PC-3 (cell line): ENCODE data around the gene HDHD3. TPM values are rescaled to one million over a fixed set of nuclear protein-coding genes. Genes with fewer than 3 reads are reported as not detected.

Experiments used
- ATAC-seq: fragments of 200-7000 bp; cut with Tn5 transposase; 2 replicates; pipeline ENCODE4 v1.9.1; 2020; ENCODE audit warnings: mild to moderate bottlenecking, moderate library complexity
- BruUV-seq: library from RNA; stranded (reverse); fragments of 400-500 nt; replicated peaks from 2 replicates; lab custom pipeline; 2021; lab: Mats Ljungman, UMichigan
- CTCF ChIA-PET: fragments of 300-600 bp; sonication (Branson Sonifier 250); formaldehyde crosslinking; loops from one replicate; lab custom pipeline; 2022; ENCODE audit warnings: antibody characterized with exemption; lab: Charles Lee
- POLR2A ChIA-PET: fragments of 300-600 bp; sonication (Branson Sonifier 250); formaldehyde crosslinking; loops from one replicate; lab custom pipeline; 2022; ENCODE audit warnings: antibody characterized with exemption; ENCODE audit not compliant: unreplicated experiment; lab: Charles Lee
- DNase-seq: peaks from one replicate; pipeline ENCODE4 v3.0.0-alpha.2; 2015
- H2AFZ ChIP-seq: fragments of 300-600 bp; sonication (generic); 2 replicates; pipeline ENCODE4 v1.6.0; 2016; ENCODE audit warnings: antibody characterized with exemption, low read length
- H3F3A ChIP-seq: fragments of 300-600 bp; sonication (generic); one replicate; pipeline ENCODE4 v1.6.0; 2017; ENCODE audit warnings: antibody characterized with exemption, low read length, control low read depth, mild to moderate bottlenecking; ENCODE audit not compliant: unreplicated experiment
- H3K27ac ChIP-seq: fragments of 300-600 bp; sonication (generic); 2 replicates; pipeline ENCODE4 v1.5.1; 2016; ENCODE audit warnings: mild to moderate bottlenecking, low read length
- H3K27me3 ChIP-seq: fragments of 300-600 bp; sonication (generic); 2 replicates; pipeline ENCODE4 v1.6.1; 2016; ENCODE audit warnings: low read length, mixed read lengths
- H3K36me3 ChIP-seq: fragments of 300-600 bp; sonication (generic); 2 replicates; pipeline ENCODE4 v1.6.1; 2016; ENCODE audit warnings: low read depth, mixed run types, low read length, mixed read lengths
- H3K4me1 ChIP-seq: fragments of 300-600 bp; sonication (generic); 2 replicates; pipeline ENCODE4 v1.5.1; 2016; ENCODE audit warnings: low read length; ENCODE audit not compliant: insufficient read depth
- H3K4me2 ChIP-seq: fragments of 300-600 bp; sonication (generic); 2 replicates; pipeline ENCODE4 v1.6.0; 2016; ENCODE audit warnings: low read length
- H3K4me3 ChIP-seq: fragments of 300-600 bp; sonication (generic); 2 replicates; pipeline ENCODE4 v1.5.1; 2016; ENCODE audit warnings: mild to moderate bottlenecking, low read length, mixed read lengths
- H3K79me2 ChIP-seq: fragments of 300-600 bp; sonication (generic); 2 replicates; pipeline ENCODE4 v1.6.1; 2017; ENCODE audit warnings: low read length, mixed read lengths
- H3K9ac ChIP-seq: fragments of 300-600 bp; sonication (generic); 2 replicates; pipeline ENCODE4 v1.6.0; 2016; ENCODE audit warnings: mild to moderate bottlenecking, low read length
- H3K9me2 ChIP-seq: fragments of 300-600 bp; sonication (generic); replicated peaks from 2 replicates; pipeline ENCODE4 v1.6.1; 2016; ENCODE audit warnings: mixed run types, low read length, mixed read lengths
- H3K9me3 ChIP-seq: fragments of 300-600 bp; sonication (generic); 2 replicates; pipeline ENCODE4 v1.6.1; 2016; ENCODE audit warnings: low read length, mixed read lengths
- H4K20me1 ChIP-seq: fragments of 300-600 bp; sonication (generic); 2 replicates; pipeline ENCODE4 v1.6.1; 2016; ENCODE audit warnings: low read length, mixed read lengths
- CTCF ChIP-seq: fragments of 300-600 bp; sonication (generic); conservative IDR thresholded peaks from 2 replicates; pipeline ENCODE4 v1.5.1; 2017; ENCODE audit warnings: antibody characterized with exemption, low read depth, mild to moderate bottlenecking, low read length
- EZH2 ChIP-seq: fragments of 300-600 bp; sonication (generic); IDR thresholded peaks from one replicate; pipeline ENCODE4 v1.6.1; 2017; ENCODE audit warnings: antibody characterized with exemption, mild to moderate bottlenecking, low read length; ENCODE audit not compliant: unreplicated experiment
- EZH2phosphoT487 ChIP-seq: fragments of 300-600 bp; sonication (generic); IDR thresholded peaks from 2 replicates; pipeline ENCODE4 v1.6.1; 2018; ENCODE audit warnings: mild to moderate bottlenecking, antibody characterized with exemption, low read length, borderline replicate concordance
- intact Hi-C: fragments of 100-400 bp; cut with micrococcal nuclease; formaldehyde crosslinking; loops from 2 replicates; pipeline ENCODE4 v1.9.0; 2023
- total RNA-seq: library from RNA; depleted of rRNA; stranded (reverse); fragments of >200 nt; gene quantifications from 2 replicates; pipeline ENCODE4 v1.2.3, GENCODE V29; 2014

The HDHD3 gene
- total RNA-seq, 1 experiment from 2014 or later, result 17.8 TPM

DNA sequence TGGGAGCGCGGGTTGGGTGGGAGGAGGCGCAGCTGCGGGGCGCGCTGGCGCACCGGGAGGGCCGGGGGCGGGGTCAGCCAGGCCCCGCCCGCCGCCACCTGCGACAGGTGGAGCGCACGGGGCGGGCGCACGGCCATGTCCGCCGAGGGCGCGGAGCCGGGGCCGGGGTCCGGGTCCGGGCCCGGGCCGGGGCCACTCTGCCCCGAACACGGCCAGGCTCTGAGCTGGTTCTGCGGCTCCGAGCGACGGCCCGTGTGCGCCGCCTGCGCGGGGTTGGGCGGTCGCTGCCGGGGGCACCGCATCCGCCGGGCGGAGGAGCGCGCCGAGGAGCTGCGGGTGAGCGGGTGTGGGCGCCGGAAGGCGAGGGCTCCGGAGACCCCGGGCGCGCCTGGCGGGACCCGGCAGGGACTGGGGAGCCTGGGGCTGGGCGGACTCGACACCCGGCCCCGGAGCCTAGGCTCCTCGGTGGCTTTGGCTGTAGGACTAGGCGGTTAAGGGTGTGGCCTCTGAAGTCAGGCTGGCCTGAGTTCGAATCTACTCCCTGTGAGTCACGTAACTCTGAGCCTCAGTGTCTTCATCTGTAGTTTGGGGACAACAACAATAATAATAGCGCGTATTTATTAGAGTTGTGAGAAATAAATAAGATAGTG is 27.2 kb downstream of the HDHD3 start, which contains the start of gene BSPRY:
Gene BSPRY, plus strand, starts transcription at position 97 of the 650 bp plus-strand sequence. Its CDS starts 39 bp downstream, at position 136.
- no peaks in the 10 kb centered on the region for H3K9me3 ChIP-seq
- peak within 1 kb of the TSS; percentile 88 for H3K4me2 ChIP-seq
- peak within 1 kb of the TSS; percentile 80 for H2AFZ ChIP-seq
- peaks cover 31% of the 10 kb centered on the region for H3K4me1 ChIP-seq
- H3K9ac ChIP-seq, result peak within 1 kb of the TSS; percentile 37; the same call in 1 of the 2 replicates
- H4K20me1 ChIP-seq, result no peaks in the 10 kb centered on the region
- intact Hi-C loops, result no loop called here
- H3K79me2 ChIP-seq, result peaks cover 17% of the 10 kb centered on the region
- H3F3A ChIP-seq, result no peaks in the 10 kb centered on the region
- ATAC-seq (peak; percentile 71), DNase-seq (peak; percentile 60)
- TF ChIP-seq EZH2phosphoT487 (no peak), CTCF (no peak), EZH2 (no peak)
- BruUV-seq, result no TSS peak
- ChIA-PET POLR2A (interaction anchor here (0.6 kb wide), 1 partner anchor 26 kb away, joined by 14 read pairs; no protein-coding TSS in a partner anchor), CTCF (interaction anchor here (0.6 kb wide), 1 partner anchor 10 kb away, joined by 4 read pairs; no protein-coding TSS in a partner anchor)
- H3K4me3 ChIP-seq, result peak within 1 kb of the TSS; percentile 77
- no peaks in the 10 kb centered on the region for H3K9me2 ChIP-seq
- H3K27me3 ChIP-seq, result no peaks in the 10 kb centered on the region
- no peak within 1 kb of the TSS for H3K27ac ChIP-seq
- no peaks in the 10 kb centered on the region for H3K36me3 ChIP-seq

GRCh38 chr9:113349066-113349444 is 27.7 kb downstream of the HDHD3 start:
- H3K27me3 ChIP-seq, result no peaks in the 10 kb centered on the region
- no peak overlapping the region for H3K27ac ChIP-seq
- H3K9me3 ChIP-seq, result no peaks in the 10 kb centered on the region
- H3K36me3 ChIP-seq, result no peaks in the 10 kb centered on the region
- H3F3A ChIP-seq, result no peaks in the 10 kb centered on the region
- no peak overlapping the region for H3K9ac ChIP-seq
- CTCF ChIA-PET, result no interaction called here
- DNase-seq, result no peak
- H3K4me2 ChIP-seq, result peak overlapping the region; percentile 88
- no peaks in the 10 kb centered on the region for H4K20me1 ChIP-seq
- no TSS peak for BruUV-seq
- intact Hi-C loops, result no loop called here
- H3K4me1 ChIP-seq, result peaks cover 31% of the 10 kb centered on the region
- ATAC-seq, result no peak
- TF ChIP-seq EZH2 (no peak), CTCF (no peak), EZH2phosphoT487 (no peak)
- peak overlapping the region; percentile 77 for H3K4me3 ChIP-seq
- peaks cover 17% of the 10 kb centered on the region for H3K79me2 ChIP-seq
- H2AFZ ChIP-seq, result peak overlapping the region; percentile 80
- POLR2A ChIA-PET, result interaction anchor here (0.6 kb wide), 1 partner anchor 27 kb away, joined by 14 read pairs; no protein-coding TSS in a partner anchor
- H3K9me2 ChIP-seq, result no peaks in the 10 kb centered on the region

- Histone ChIP-seq H3K4me2 (no peak overlapping the region), H3K36me3 (no peaks in the 10 kb centered on the region), H3K4me1 (peaks cover 31% of the 10 kb centered on the region), H2AFZ (no peak overlapping the region), H3K9me3 (no peaks in the 10 kb centered on the region), H3K9ac (no peak overlapping the region), H3K27ac (no peak overlapping the region), H3K4me3 (no peak overlapping the region), H3K79me2 (peaks cover 17% of the 10 kb centered on the region), H3K9me2 (no peaks in the 10 kb centered on the region), H3K27me3 (no peaks in the 10 kb centered on the region), H4K20me1 (no peaks in the 10 kb centered on the region), H3F3A (no peaks in the 10 kb centered on the region)
- ATAC-seq (no peak), DNase-seq (no peak)
- POLR2A ChIA-PET, result no interaction called here
- TF ChIP-seq EZH2, result no peak
- TF ChIP-seq CTCF, result no peak
- TF ChIP-seq EZH2phosphoT487, result no peak
- intact Hi-C loops, result no loop called here
- no TSS peak for BruUV-seq
- CTCF ChIA-PET, result no interaction called here
Observed at GRCh38 chr9:113348437-113348836, 28.3 kb downstream of the HDHD3 start.
